Mesodermal cell (in vitro differentiated cells): ENCODE results near the gene C2orf92.

Experiments
- H3K27ac ChIP-seq: 2 replicates; pipeline ENCODE4 v1.7.0; 2013; ENCODE audit warnings: mild to moderate bottlenecking, low read depth, low read length, moderate library complexity; ENCODE audit not compliant: severe bottlenecking
- H3K36me3 ChIP-seq: 2 replicates; pipeline ENCODE4 v1.7.1; 2013; ENCODE audit warnings: mild to moderate bottlenecking, low read length, moderate library complexity; ENCODE audit not compliant: control insufficient read depth, insufficient read depth
- H3K4me1 ChIP-seq: one replicate; pipeline ENCODE4 v1.7.1; 2013; ENCODE audit warnings: mild to moderate bottlenecking, low read length; ENCODE audit not compliant: insufficient read depth, control insufficient read depth, poor library complexity, severe bottlenecking
- H3K4me3 ChIP-seq: 2 replicates; pipeline ENCODE4 v1.7.0; 2013; ENCODE audit warnings: low read length, control low read depth, mild to moderate bottlenecking; ENCODE audit not compliant: insufficient read depth, poor library complexity, severe bottlenecking; ENCODE audit errors: extremely low read depth
- H3K9me3 ChIP-seq: 2 replicates; pipeline ENCODE4 v1.7.1; 2013; ENCODE audit warnings: mild to moderate bottlenecking, low read length, moderate library complexity; ENCODE audit not compliant: control insufficient read depth
- WGBS, 2 experiments: methylation state at CpG; one replicate each; pipeline ENCODE4 v1.1.5; 2013; ENCODE audit warnings: missing lambda C conversion rate in 2 of 2; ENCODE audit not compliant: insufficient coverage in 2 of 2; 5-methylcytosine and 5-hydroxymethylcytosine counted together

The C2orf92 gene

GRCh38 chr2:97653473-97653872 is 16.0 kb upstream of the C2orf92 start:
- Histone ChIP-seq H3K4me1 (no peaks in the 10 kb centered on the region), H3K4me3 (no peak overlapping the region), H3K9me3 (peaks cover 7% of the 10 kb centered on the region), H3K36me3 (peaks cover 70% of the 10 kb centered on the region), H3K27ac (no peak overlapping the region)
- WGBS, 2 experiments = 94% methylated on average over 2 of the region's 2 CpGs; no CpG with 5 or more reads in 1 of the 2 experiments

GRCh38 chr2:97653874-97654273 is 15.6 kb upstream of the C2orf92 start:
- Histone ChIP-seq H3K27ac (no peak overlapping the region), H3K9me3 (peaks cover 7% of the 10 kb centered on the region), H3K4me3 (no peak overlapping the region), H3K36me3 (peaks cover 70% of the 10 kb centered on the region), H3K4me1 (no peaks in the 10 kb centered on the region)
- no CpG with 5 or more reads among the region's 1 CpG for WGBS, 2 experiments

DNA sequence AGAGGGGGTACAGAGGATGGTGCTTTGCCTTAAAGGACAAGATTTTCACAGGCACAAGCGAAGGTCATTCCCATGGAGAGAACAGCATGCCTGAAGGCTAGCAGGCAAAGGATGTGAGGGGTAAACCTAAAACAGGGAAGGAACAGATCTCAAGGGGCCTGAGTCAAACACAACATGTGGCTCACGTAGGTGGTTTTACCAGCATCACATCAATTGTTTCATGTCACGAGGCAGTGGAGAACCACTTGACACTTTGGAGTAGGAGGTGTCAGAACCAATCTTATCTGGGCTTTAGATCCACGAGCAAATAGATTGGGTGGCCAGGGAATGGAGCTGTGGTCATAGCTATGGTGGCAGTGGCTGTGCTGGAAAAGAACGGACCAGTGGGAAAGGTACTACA is 15.2 kb upstream of the C2orf92 start:
- Histone ChIP-seq H3K9me3 (peaks cover 7% of the 10 kb centered on the region), H3K36me3 (peaks cover 70% of the 10 kb centered on the region), H3K4me1 (no peaks in the 10 kb centered on the region), H3K27ac (no peak overlapping the region), H3K4me3 (no peak overlapping the region)
- WGBS, 2 experiments = 92 to 95% methylated on average over 5 of the region's 5 CpGs

GRCh38 chr2:97654791-97655190 is 14.7 kb upstream of the C2orf92 start:
- peaks cover 4% of the 10 kb centered on the region for H3K4me1 ChIP-seq
- H3K4me3 ChIP-seq = no peak overlapping the region
- no peak overlapping the region for H3K27ac ChIP-seq
- H3K36me3 ChIP-seq = peaks cover 70% of the 10 kb centered on the region
- 76 to 100% methylated on average over 2 of the region's 2 CpGs for WGBS, 2 experiments
- peaks cover 7% of the 10 kb centered on the region for H3K9me3 ChIP-seq

DNA sequence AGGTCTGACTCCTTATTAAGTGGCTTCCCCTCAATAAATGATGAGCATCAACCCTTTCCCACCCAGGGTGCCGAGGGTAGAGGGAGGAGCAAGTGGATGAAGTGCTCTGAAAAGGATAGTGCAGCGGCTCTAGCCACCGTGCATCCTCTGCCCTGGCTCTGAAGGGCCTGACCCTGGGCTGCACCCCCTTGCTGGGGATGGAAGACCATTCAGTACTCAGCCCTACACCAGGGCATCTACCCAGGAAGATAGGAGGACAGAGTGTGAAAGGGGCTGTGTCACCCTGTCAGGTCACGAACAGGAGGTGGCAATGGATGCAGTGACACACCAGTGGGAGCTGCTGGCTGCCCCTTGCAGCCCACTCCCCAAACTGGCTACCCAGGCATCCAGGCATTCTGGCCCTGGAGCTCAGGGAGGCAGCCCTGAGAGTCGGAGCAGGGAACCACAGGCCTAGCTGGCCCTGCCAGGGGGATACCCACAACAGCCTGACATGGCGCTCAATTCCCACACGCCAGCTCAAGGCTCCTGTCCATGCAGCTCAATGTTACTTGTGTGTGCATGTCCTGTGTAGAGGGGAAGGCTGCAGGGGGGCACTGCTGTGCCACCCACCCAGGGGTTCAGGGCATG is 13.3 kb upstream of the C2orf92 start:
- H3K4me1 ChIP-seq = peaks cover 17% of the 10 kb centered on the region
- peaks cover 7% of the 10 kb centered on the region for H3K9me3 ChIP-seq
- no peak overlapping the region for H3K27ac ChIP-seq
- H3K4me3 ChIP-seq = no peak overlapping the region
- 100% methylated on average over 3 to 4 of the region's 7 CpGs for WGBS, 2 experiments
- H3K36me3 ChIP-seq = peaks cover 73% of the 10 kb centered on the region

DNA sequence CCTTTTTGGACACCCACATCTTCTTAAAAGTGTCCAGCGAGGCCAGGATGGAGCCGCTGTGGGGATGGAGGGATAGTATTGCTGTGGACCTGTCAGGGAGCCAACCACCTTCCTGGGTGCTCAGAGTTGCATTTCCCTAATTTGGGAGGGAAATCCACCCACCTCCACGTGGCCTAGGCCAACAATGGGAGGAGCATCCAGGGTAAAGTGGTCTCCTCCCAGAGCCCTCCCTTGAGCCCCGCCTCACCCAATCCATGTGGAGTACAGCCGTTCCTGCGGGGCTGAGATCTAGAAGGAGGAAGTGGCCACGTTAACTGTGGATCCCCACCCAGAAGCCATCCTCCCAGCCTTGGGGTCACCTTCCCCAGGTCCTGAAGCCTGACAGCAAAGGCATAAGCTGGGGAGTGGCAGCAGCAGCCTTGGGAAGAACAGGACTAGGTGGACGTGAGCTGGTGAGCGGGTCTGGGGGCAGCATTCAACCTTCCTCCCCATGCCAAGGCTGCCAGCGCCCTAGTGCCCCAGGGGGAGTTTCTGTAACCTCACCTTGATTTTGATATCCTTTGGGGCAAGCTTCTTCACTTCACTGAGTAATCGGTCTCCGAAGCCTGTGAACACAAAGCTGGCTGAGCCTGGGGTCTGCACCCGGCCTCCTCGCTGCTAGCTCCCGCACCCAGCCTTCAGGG is 12.5 kb upstream of the C2orf92 start:
- peaks cover 25% of the 10 kb centered on the region for H3K4me1 ChIP-seq
- no peak overlapping the region for H3K27ac ChIP-seq
- H3K4me3 ChIP-seq = no peak overlapping the region
- H3K9me3 ChIP-seq = peaks cover 7% of the 10 kb centered on the region
- WGBS, 2 experiments = 82 to 85% methylated on average over 7 to 9 of the region's 15 CpGs
- peaks cover 73% of the 10 kb centered on the region for H3K36me3 ChIP-seq

- Histone ChIP-seq H3K4me3 (no peak overlapping the region), H3K4me1 (peaks cover 32% of the 10 kb centered on the region), H3K27ac (no peak overlapping the region), H3K36me3 (peaks cover 73% of the 10 kb centered on the region), H3K9me3 (peaks cover 7% of the 10 kb centered on the region)
- WGBS, 2 experiments = 95 to 98% methylated on average over 33 to 35 of the region's 37 CpGs
Observed at GRCh38 chr2:97657986-97658690, 11.4 kb upstream of the C2orf92 start.

GRCh38 chr2:97658691-97659157 is 10.8 kb upstream of the C2orf92 start:
- H3K4me3 ChIP-seq = no peak overlapping the region
- H3K9me3 ChIP-seq = peaks cover 7% of the 10 kb centered on the region
- H3K4me1 ChIP-seq = peaks cover 32% of the 10 kb centered on the region
- 96 to 100% methylated on average over 13 of the region's 13 CpGs for WGBS, 2 experiments
- peaks cover 69% of the 10 kb centered on the region for H3K36me3 ChIP-seq
- no peak overlapping the region for H3K27ac ChIP-seq

DNA sequence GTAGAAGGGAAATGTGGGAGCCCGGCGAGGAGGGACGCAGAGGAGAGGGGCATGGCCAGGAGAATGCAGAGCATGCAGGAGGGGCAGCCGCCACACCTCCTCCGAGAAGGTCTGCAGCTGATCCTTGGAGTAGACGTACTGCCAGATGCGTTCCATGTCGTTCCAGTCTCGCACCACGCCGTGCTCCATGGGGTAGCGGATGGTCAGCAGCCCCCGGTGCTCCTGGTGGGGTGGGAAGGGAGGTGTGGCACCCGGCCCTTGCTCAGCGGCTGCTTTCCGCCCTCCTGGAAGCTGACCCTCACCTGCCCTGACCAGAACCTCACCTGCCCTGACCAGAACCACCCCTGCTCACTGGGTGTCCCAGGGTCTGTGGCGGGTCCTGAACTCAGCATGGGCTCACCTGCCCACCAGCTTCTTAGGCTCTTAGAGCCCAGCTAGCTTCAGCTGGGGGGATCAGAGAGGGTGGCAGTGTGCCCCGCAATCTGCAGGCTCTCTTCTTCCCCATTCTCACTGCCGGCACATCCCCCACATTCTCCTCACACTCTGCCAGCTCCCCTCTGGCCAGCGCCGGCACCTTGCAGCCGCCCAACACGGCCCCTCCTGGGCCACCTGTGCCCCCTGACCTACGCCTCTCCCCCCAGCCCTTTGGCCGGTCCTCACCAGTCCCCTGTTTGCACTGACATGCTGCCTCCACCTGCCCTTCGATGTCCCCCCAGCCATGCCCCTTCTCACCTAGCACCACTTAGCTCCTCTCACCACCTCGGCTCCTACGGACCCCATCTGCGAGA is 10.1 kb upstream of the C2orf92 start:
- WGBS, 2 experiments = 92 to 98% methylated on average over 13 to 22 of the region's 29 CpGs
- Histone ChIP-seq H3K4me1 (peaks cover 32% of the 10 kb centered on the region), H3K27ac (no peak overlapping the region), H3K9me3 (peaks cover 3% of the 10 kb centered on the region), H3K4me3 (no peak overlapping the region), H3K36me3 (peaks cover 62% of the 10 kb centered on the region)

DNA sequence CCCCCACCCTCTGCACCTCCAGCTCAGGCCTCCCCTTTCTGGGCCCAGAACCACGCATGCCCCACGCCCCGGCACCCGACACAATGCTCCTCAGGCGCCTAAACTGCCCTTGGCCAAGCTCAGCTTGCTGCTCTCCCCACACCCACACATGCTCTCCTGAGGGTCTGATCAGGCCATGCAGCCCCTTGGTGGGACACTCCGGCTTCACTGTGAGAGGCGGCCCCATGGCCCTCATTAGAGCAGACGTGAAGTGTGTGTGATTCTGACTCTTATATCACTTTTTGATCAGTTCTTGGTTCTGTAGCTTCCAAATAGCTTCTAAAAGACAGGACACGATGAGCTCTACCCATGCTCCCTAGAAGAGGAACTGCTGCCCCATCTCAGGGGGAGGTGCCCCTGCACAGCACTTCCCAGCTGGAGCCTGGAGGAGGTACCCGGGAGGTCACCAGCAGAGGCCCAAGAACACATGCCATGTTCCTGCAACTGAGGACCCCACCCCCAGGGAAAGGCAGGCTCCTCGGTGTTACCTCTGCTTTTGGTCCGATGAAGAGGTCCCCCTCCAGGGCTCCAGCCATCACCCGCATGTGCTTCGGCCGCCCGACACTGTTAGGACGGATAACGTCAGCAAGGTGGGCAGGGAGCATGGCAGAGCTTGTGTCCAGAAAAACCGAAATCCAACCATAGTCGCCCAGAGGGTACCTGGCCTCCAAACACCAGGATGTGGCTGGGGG is 9.3 kb upstream of the C2orf92 start:
- no peak overlapping the region for H3K27ac ChIP-seq
- 97 to 98% methylated on average over 16 to 18 of the region's 20 CpGs for whole genome bisulfite sequencing, 2 experiments
- peaks cover 54% of the 10 kb centered on the region for H3K36me3 ChIP-seq
- H3K4me1 ChIP-seq = peaks cover 32% of the 10 kb centered on the region
- no peaks in the 10 kb centered on the region for H3K9me3 ChIP-seq
- H3K4me3 ChIP-seq = no peak overlapping the region
